Activated naive CD4-positive, alpha-beta T cell treated with anti-CD3 and anti-CD28 coated beads, Interleukin-2, amount 50 U/mL, for 72 hours (primary cell): ENCODE results near the gene NOP14. TPM values are rescaled to one million over a fixed set of nuclear protein-coding genes. Genes with fewer than 3 reads are reported as not detected.

Source experiments
- total RNA-seq, 2 donors: library from RNA; stranded (reverse); gene quantifications; one replicate each; pipeline ENCODE4 v1.2.3, GENCODE V29; 2022

NOP14 gene
- total RNA-seq, 2 donors from 2014 or later = 62.9 to 77.1 TPM

Other genes with a start within 250 kb of the NOP14 start
- gene TNIP2, start 207.1 kb downstream of the NOP14 start, total RNA-seq = 10 to 100 TPM; 48.9 to 75.5 TPM
- gene SH3BP2, start 170.3 kb downstream of the NOP14 start, total RNA-seq = 10 to 100 TPM; 56.6 to 77.6 TPM
- gene ADD1, start 119.6 kb downstream of the NOP14 start, total RNA-seq = 100 to 1,000 TPM; 216 to 239 TPM
- 1 to 10 TPM; 2.9 to 7.2 TPM for gene GRK4, start 165 bp upstream of the NOP14 start, total RNA-seq
- gene HTT-AS, start 111.1 kb upstream of the NOP14 start, total RNA-seq = not detected
- gene HTT, start 111.3 kb upstream of the NOP14 start, total RNA-seq = 100 to 1,000 TPM in 1 of 2 donors, 10 to 100 TPM in 1; 77.8 to 121 TPM